HG02852 (cell line): ENCODE data around the gene OR9K2.
"Not testable (repeated sequence)": the region's sequence is repeated elsewhere in the genome, so short reads cannot be mapped to it uniquely, and the experiment has no call there.

Experiments
- ATAC-seq: cut with Tn5 transposase; IDR thresholded peaks from one replicate; pipeline ENCODE4 v1.9.1; 2021; ENCODE audit warnings: mild to moderate bottlenecking, moderate library complexity; ENCODE audit not compliant: unreplicated experiment

OR9K2 gene

GRCh38 chr12:55126106-55126505 is at the start of gene OR9K2:
OR9K2 (plus strand) TSS chr12:55126406; CDS start chr12:55129835, 3,429 bp downstream.
- no peak for ATAC-seq

DNA sequence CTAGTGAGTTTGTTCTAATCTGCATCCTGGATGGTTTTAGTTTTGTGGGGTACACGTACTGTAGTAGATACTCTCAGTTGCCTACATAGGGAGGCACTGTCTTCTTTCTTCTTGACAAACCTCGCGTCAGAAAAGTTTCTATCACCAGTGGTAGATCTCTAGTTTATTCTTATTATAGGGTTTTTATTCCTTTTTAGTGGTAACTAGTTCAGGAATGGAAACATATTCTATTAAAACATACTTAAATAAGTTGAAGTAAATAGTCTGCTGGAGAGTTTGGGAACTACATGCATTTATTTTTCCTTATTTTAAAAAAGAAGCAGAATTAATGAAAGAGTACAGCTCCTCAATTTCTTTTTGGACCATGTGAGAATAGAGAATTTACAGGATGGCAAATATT is 33.6 kb upstream of the OR9K2 start:
- no peak for ATAC-seq

GRCh38 chr12:55112378-55112875 is 13.8 kb upstream of the OR9K2 start:
- no peak for ATAC-seq

DNA sequence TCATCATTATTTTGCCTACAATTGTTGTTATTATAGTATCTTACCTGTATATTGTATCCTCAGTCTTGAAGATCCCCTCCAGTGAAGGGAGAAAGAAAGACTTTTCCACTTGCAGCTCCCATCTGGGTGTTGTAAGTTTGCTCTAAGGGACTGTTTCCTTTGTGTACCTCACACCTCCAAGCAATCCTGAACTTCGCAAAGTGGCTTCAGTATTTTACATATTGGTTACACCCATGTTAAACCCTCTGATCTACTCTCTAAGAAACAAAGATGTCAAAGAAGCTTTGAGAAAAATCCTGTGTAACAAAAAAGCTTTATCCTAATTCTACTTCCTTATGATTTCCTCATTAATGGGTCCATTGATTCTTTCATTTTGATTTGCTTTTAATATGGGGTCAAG is 10.1 kb upstream of the OR9K2 start:
- no peak for ATAC-seq

- ATAC-seq, result no peak
These were observed 6.6 kb downstream of the OR9K2 start for GRCh38 chr12:55132816-55133215.

DNA sequence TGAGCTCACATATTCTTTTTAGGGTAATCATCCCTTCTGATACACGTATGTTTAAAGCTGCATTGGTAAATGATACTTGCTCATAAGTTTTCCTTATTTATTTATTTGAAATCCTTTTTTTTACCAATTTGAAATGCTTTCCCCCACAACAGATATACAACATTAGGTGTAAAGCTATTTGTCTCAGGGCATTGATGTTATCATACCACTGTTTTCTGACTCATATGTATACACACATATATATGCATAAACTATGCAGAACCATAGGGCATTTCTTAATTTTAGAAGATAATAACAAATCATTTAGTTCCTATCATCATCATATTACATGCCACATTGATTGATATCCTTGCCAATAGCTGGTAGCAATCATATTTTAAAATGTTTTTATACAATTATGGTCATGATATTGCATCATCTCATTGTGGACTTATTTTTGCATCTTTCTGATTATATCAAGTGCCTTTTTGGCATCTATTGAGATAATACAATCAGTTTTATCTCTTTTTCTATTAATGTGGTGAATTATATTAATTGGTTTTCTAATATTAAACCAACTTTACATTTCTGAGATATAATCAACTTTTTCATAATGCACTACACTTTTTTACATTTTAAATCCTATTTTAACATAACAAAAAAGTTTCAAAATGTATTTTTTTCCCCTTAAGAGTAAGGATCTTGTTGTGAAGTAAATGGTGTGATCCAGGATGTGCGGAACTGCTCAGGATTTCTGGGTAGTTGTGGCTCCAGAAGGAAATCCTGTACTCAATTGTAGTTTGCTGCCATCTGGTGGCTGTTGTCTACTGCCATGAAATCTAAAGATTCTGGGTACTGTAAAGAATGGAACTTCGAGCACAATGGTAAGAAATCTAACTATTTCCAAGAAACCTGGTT is 16.7 kb downstream of the OR9K2 start:
- no peak for ATAC-seq

GRCh38 chr12:55143566-55143870 is 17.3 kb downstream of the OR9K2 start:
- no peak for ATAC-seq

- not testable (repeated sequence) for ATAC-seq
These were observed 40.9 kb downstream of the OR9K2 start for GRCh38 chr12:55167010-55167640.

DNA sequence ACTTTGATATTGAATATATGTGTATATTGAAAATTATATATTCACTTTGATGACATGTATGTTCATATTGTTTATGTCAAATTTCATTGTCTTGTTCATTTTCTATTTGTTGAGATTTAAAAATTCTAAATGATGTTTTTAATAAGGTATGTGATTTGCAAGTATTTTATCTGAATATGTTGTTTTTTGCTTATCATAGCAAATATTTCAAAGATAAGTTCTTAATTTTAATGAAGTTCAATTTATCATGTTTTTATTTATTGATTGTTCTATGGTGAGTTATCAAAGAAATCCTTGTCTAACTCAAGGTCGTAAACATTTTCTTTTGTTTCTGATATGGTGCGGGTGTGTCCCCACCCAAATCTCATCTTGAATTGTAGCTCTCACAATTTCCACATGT is 45.2 kb downstream of the OR9K2 start:
- ATAC-seq, result no peak

DNA sequence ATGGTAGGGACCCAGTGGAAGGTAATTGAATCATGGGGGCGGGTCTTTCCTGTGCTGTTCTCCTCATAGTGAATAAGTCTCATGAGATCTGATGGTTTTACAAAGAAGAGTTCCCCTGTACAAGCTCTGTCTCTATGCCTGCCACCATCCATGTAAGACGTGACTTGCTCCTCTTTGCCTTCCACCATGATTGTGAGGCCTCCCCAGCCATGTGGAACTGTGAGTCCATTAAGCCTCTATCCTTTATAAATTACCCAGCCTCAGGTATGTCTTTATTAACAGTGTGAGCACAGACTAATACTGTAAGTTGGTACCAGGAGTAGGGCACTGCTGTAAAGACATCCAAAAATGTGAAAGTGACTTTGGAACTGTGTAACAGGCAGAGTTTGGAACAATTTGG is 45.6 kb downstream of the OR9K2 start:
- ATAC-seq, result not testable (repeated sequence)

- no peak for ATAC-seq
These were observed 46.5 kb downstream of the OR9K2 start for GRCh38 chr12:55172686-55173085.

GRCh38 chr12:55173456-55173855 is 47.2 kb downstream of the OR9K2 start:
- ATAC-seq, result no peak
